Endothelial cell (in vitro differentiated cells): ENCODE measurements around the gene MCM9. TPM values are rescaled to one million over a fixed set of nuclear protein-coding genes. Genes with fewer than 3 reads are reported as not detected.

Source experiments
- DNase-seq: peaks from one replicate; pipeline ENCODE4 v3.0.0; 2021; ENCODE audit warnings: low spot score
- H3K27ac Mint-ChIP-seq: one replicate; pipeline ENCODE4 v1.8.0; 2021; ENCODE audit warnings: mixed read lengths, inconsistent platforms; ENCODE audit not compliant: unreplicated experiment
- H3K27me3 Mint-ChIP-seq: one replicate; pipeline ENCODE4 v1.8.0; 2021; ENCODE audit warnings: mild to moderate bottlenecking, moderate library complexity, mixed read lengths, inconsistent platforms; ENCODE audit not compliant: unreplicated experiment
- H3K36me3 Mint-ChIP-seq: one replicate; pipeline ENCODE4 v1.8.0; 2021; ENCODE audit warnings: mild to moderate bottlenecking, low read depth, mixed read lengths, inconsistent platforms; ENCODE audit not compliant: unreplicated experiment
- H3K4me1 Mint-ChIP-seq: one replicate; pipeline ENCODE4 v1.8.0; 2021; ENCODE audit warnings: mild to moderate bottlenecking, mixed read lengths, inconsistent platforms; ENCODE audit not compliant: unreplicated experiment
- H3K4me3 Mint-ChIP-seq: one replicate; pipeline ENCODE4 v1.8.0; 2021; ENCODE audit warnings: mild to moderate bottlenecking, mixed read lengths, inconsistent platforms; ENCODE audit not compliant: unreplicated experiment
- H3K9me3 Mint-ChIP-seq: one replicate; pipeline ENCODE4 v1.8.0; 2021; ENCODE audit warnings: mixed read lengths, inconsistent platforms; ENCODE audit not compliant: unreplicated experiment
- total RNA-seq: library from RNA; stranded (reverse); fragmentation: NEBNext Ultra II Directional; extraction: Animal tissue kit (Norgen Biotek cat#: 25700); gene quantifications from one replicate; pipeline ENCODE4 v1.2.1, GENCODE V29; 2021; ENCODE audit not compliant: unreplicated experiment
- TF ChIP-seq, protein P1 (sequence below): fragments of 200-600 bp; sonication (generic); IDR thresholded peaks from one replicate; pipeline ENCODE4 v1.5.0; 2021; ENCODE audit warnings: antibody characterized with exemption; ENCODE audit not compliant: unreplicated experiment

Gene MCM9
- total RNA-seq, 1 donor from 2014 or later: 12.8 TPM

DNA sequence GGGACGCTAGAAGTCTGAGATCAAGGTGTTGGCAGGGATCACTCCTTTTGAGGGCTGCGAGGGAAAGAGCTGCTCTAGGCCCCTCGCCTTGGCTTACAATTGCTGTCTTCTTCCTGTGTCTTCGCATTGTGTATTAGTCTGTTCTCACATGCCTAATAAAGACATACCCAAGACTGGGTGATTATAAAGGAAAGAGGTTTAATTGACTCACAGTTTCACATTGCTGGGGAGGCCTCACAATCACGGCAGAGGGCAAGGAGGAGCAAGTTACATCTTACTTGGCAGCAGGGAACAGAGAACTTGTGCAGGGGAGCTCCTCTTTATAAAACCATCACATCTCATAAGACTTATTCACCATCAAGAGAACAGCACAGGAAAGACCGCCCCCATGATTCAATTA is 143.5 kb downstream of the MCM9 start:
- H3K27me3 Mint-ChIP-seq: no peaks in the 10 kb centered on the region
- no peaks in the 10 kb centered on the region for H3K9me3 Mint-ChIP-seq
- H3K4me3 Mint-ChIP-seq: no peak overlapping the region
- peaks cover 10% of the 10 kb centered on the region for H3K4me1 Mint-ChIP-seq
- DNase-seq: no peak
- H3K27ac Mint-ChIP-seq: no peak overlapping the region
- TF ChIP-seq, protein P1, sequence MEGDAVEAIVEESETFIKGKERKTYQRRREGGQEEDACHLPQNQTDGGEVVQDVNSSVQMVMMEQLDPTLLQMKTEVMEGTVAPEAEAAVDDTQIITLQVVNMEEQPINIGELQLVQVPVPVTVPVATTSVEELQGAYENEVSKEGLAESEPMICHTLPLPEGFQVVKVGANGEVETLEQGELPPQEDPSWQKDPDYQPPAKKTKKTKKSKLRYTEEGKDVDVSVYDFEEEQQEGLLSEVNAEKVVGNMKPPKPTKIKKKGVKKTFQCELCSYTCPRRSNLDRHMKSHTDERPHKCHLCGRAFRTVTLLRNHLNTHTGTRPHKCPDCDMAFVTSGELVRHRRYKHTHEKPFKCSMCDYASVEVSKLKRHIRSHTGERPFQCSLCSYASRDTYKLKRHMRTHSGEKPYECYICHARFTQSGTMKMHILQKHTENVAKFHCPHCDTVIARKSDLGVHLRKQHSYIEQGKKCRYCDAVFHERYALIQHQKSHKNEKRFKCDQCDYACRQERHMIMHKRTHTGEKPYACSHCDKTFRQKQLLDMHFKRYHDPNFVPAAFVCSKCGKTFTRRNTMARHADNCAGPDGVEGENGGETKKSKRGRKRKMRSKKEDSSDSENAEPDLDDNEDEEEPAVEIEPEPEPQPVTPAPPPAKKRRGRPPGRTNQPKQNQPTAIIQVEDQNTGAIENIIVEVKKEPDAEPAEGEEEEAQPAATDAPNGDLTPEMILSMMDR: no peak
- H3K36me3 Mint-ChIP-seq: peaks cover 9% of the 10 kb centered on the region

DNA sequence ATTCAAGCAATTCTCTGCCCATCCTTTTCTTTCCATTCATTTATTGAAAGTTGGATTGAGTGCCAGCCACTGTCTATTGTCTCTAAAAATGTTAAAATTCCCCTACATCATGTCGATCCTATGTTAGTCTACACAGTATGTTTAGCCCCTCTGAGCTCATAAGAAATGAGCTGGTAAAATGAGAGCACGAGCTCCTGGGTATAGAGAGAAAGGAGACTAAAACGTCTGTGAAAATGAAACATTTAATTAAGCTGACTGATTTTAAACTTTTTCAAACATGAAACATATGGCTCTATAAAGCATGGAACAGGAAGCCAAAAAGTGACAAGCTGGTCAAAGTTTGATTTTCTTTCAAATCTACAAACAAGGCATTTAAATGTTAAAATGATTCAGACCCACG is 145.0 kb downstream of the MCM9 start:
- no peak for DNase-seq
- Mint-ChIP-seq H3K4me3 (no peak overlapping the region), H3K27me3 (peaks cover 2% of the 10 kb centered on the region), H3K27ac (no peak overlapping the region), H3K36me3 (peaks cover 3% of the 10 kb centered on the region), H3K9me3 (no peaks in the 10 kb centered on the region), H3K4me1 (peaks cover 14% of the 10 kb centered on the region)
- TF ChIP-seq, protein P1: no peak

DNA sequence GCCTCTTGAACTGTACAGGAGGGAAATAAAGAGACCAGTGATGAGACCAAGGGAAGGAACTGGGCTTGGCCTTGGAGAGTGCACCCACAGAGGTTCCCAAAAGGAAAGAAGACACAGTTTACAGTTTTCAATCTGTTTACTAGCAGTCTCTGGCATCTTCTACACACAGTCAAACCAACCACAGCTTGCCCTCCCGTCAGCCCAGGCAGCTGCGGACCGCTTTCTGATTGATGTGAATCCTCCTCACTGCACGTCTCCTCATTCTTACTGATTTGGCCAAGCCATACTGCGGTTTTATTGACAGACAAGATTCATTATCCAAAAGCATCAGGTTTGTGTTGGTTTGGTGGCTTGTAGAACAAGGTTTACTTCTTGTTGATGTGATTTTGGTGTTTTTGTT is 145.5 kb downstream of the MCM9 start:
- Mint-ChIP-seq H3K27ac (no peak overlapping the region), H3K4me3 (no peak overlapping the region), H3K36me3 (peaks cover 3% of the 10 kb centered on the region), H3K4me1 (peaks cover 19% of the 10 kb centered on the region), H3K27me3 (peaks cover 2% of the 10 kb centered on the region), H3K9me3 (no peaks in the 10 kb centered on the region)
- TF ChIP-seq, protein P1: no peak
- DNase-seq: no peak

DNA sequence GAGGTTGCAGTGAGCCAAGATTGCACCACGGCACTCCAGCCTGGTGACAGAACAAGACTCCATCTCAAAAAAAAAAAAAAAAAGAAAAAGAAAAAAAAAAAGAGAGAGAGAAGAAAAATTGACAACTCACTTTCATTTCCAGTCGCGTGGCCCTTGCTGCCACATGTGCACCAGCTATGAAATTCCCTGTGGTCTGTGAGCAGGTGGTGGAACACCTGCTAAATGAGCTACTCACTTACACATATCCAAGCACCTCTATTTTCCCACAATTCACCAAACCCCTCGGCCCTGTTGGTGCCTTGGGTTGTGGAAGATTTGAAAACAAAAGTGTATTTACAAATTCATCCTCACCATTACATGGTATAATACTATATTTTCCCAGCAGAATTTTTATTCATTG is 146.3 kb downstream of the MCM9 start:
- peaks cover 24% of the 10 kb centered on the region for H3K4me1 Mint-ChIP-seq
- DNase-seq: no peak
- peaks cover 2% of the 10 kb centered on the region for H3K27me3 Mint-ChIP-seq
- TF ChIP-seq, protein P1: no peak
- peaks cover 3% of the 10 kb centered on the region for H3K36me3 Mint-ChIP-seq
- no peak overlapping the region for H3K27ac Mint-ChIP-seq
- no peak overlapping the region for H3K4me3 Mint-ChIP-seq
- no peaks in the 10 kb centered on the region for H3K9me3 Mint-ChIP-seq

DNA sequence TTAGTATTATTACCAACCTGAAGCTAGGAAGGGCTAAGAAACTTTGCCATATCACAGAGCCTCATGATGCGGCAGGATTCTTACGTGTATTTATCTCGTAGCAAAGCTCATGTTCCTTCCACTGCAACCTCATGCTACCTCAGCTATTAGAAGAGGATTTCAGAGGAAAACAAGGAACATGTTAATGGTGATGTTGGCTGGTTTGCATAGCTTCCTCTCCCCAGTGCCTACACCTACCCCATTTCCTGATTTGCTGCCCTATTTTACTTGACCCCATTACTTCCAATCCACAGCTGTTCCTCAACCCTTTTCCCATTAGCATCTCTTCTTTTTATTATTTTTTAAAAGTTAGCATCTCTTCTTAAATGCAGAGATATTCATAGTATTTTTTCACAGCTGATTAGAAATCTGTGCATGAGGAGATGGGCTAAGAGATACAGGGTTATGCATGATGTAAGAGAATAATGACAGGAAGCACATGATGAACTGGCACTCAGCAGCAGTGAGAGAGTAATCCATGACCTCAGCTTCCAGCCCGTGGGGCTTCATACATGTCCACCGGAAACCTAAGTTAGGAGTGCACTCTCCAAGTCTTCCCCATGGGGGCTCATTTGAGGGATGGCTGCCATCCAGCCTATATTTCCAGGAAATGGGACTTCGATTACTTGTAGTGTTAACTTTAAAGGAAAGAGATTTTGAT is 147.1 kb downstream of the MCM9 start:
- Mint-ChIP-seq H3K27ac (no peak overlapping the region), H3K36me3 (peaks cover 3% of the 10 kb centered on the region), H3K4me1 (peaks cover 24% of the 10 kb centered on the region), H3K9me3 (no peaks in the 10 kb centered on the region), H3K27me3 (peaks cover 2% of the 10 kb centered on the region), H3K4me3 (no peak overlapping the region)
- DNase-seq: no peak
- TF ChIP-seq, protein P1: no peak
